OCI-LY1 (cell line): ENCODE measurements around the gene CFP.

Source experiments
- H2AFZ ChIP-seq: fragments of 200-600 bp; sonication (generic), shearing (Covaris generic); 2 replicates; pipeline ENCODE4 v1.6.0; 2014; ENCODE audit warnings: antibody characterized with exemption, mild to moderate bottlenecking, low read length
- H3F3A ChIP-seq: fragments of 200-600 bp; sonication (generic), shearing (Covaris generic); 2 replicates; pipeline ENCODE4 v1.6.0; 2014; ENCODE audit warnings: mild to moderate bottlenecking, antibody characterized with exemption, low read length, moderate library complexity; ENCODE audit not compliant: insufficient read depth
- H3K27ac ChIP-seq: fragments of 200-600 bp; sonication (generic); 2 replicates; pipeline ENCODE4 v1.5.1; 2014; ENCODE audit warnings: low read length, mixed run types, mild to moderate bottlenecking, low read depth; ENCODE audit not compliant: poor library complexity, severe bottlenecking
- H3K27me3 ChIP-seq: fragments of 200-600 bp; sonication (generic); 2 replicates; pipeline ENCODE4 v1.6.0; 2014; ENCODE audit warnings: antibody characterized with exemption, mild to moderate bottlenecking, low read length, moderate library complexity; ENCODE audit not compliant: insufficient read depth
- H3K36me3 ChIP-seq: fragments of 200-600 bp; sonication (generic); 2 replicates; pipeline ENCODE4 v1.6.1; 2014; ENCODE audit warnings: mild to moderate bottlenecking, antibody characterized with exemption, low read length, moderate library complexity, mixed read lengths; ENCODE audit not compliant: insufficient read depth
- H3K4me1 ChIP-seq: fragments of 200-600 bp; sonication (generic); 2 replicates; pipeline ENCODE4 v1.5.1; 2014; ENCODE audit warnings: mild to moderate bottlenecking, low read length, moderate library complexity; ENCODE audit not compliant: insufficient read depth, severe bottlenecking
- H3K4me2 ChIP-seq: fragments of 200-600 bp; sonication (generic), shearing (Covaris generic); 2 replicates; pipeline ENCODE4 v1.6.1; 2014; ENCODE audit warnings: low read length
- H3K4me3 ChIP-seq: fragments of 200-600 bp; sonication (generic); 2 replicates; pipeline ENCODE4 v1.5.1; 2014; ENCODE audit warnings: low read length, low read depth, mild to moderate bottlenecking, mixed read lengths; ENCODE audit not compliant: poor library complexity, severe bottlenecking
- H3K79me2 ChIP-seq: fragments of 200-600 bp; shearing (Covaris generic); 2 replicates; pipeline ENCODE4 v1.6.1; 2016; ENCODE audit warnings: mixed run types, low read length, mixed read lengths; ENCODE audit not compliant: insufficient read depth
- H3K9ac ChIP-seq: fragments of 200-600 bp; sonication (generic), shearing (Covaris generic); 2 replicates; pipeline ENCODE4 v1.6.1; 2014; ENCODE audit warnings: mild to moderate bottlenecking, low read length, mixed read lengths
- H3K9me2 ChIP-seq: fragments of 200-600 bp; sonication (generic), shearing (Covaris generic); 2 replicates; pipeline ENCODE4 v1.6.1; 2014; ENCODE audit warnings: low read depth, mild to moderate bottlenecking, low read length, mixed read lengths
- H3K9me3 ChIP-seq: fragments of 200-600 bp; shearing (Covaris generic); 2 replicates; pipeline ENCODE4 v1.6.1; 2014; ENCODE audit warnings: low read length, mixed read lengths
- H4K20me1 ChIP-seq: fragments of 200-600 bp; sonication (generic), shearing (Covaris generic); 2 replicates; pipeline ENCODE4 v1.6.0; 2016; ENCODE audit warnings: mild to moderate bottlenecking, low read length; ENCODE audit not compliant: insufficient read depth
- CTCF ChIP-seq: fragments of 200-600 bp; sonication (generic), shearing (Covaris generic); IDR thresholded peaks from 2 replicates; pipeline ENCODE4 v1.5.1; 2017; ENCODE audit warnings: mild to moderate bottlenecking, antibody characterized with exemption, low read length, moderate library complexity, mixed read lengths
- EZH2 ChIP-seq: fragments of 200-600 bp; sonication (generic), shearing (Covaris generic); IDR thresholded peaks from 2 replicates; pipeline ENCODE4 v1.8.0; 2017; ENCODE audit warnings: borderline replicate concordance, mixed run types, mild to moderate bottlenecking, antibody characterized with exemption, low read length, moderate library complexity, mixed read lengths

The CFP gene

GRCh38 chrX:47581731-47582647 lies 47.7 kb downstream of the CFP start, which contains the start of gene TIMP1:
TSS of gene TIMP1 (plus strand) at chrX:47582436. CDS start at chrX:47583416, 980 bp downstream.
- H2AFZ ChIP-seq: no peak within 1 kb of the TSS
- no peak within 1 kb of the TSS for H3K9ac ChIP-seq
- H3K79me2 ChIP-seq: no peaks in the 10 kb centered on the region
- H3K9me3 ChIP-seq: no peaks in the 10 kb centered on the region
- no peaks in the 10 kb centered on the region for H3K27me3 ChIP-seq
- H3K4me2 ChIP-seq: no peak within 1 kb of the TSS
- H3K36me3 ChIP-seq: no peaks in the 10 kb centered on the region
- no peak within 1 kb of the TSS for H3K27ac ChIP-seq
- H3K4me1 ChIP-seq: no peaks in the 10 kb centered on the region
- H3K4me3 ChIP-seq: no peak within 1 kb of the TSS
- no peaks in the 10 kb centered on the region for H3F3A ChIP-seq
- TF ChIP-seq CTCF (no peak), EZH2 (no peak)
- no peaks in the 10 kb centered on the region for H4K20me1 ChIP-seq
- no peaks in the 10 kb centered on the region for H3K9me2 ChIP-seq

- H3K27me3 ChIP-seq: no peaks in the 10 kb centered on the region
- no peak overlapping the region for H3K9ac ChIP-seq
- no peaks in the 10 kb centered on the region for H3K36me3 ChIP-seq
- H3K27ac ChIP-seq: no peak overlapping the region
- TF ChIP-seq EZH2: no peak
- no peaks in the 10 kb centered on the region for H3K4me1 ChIP-seq
- H3K4me3 ChIP-seq: no peak overlapping the region
- no peaks in the 10 kb centered on the region for H3K9me2 ChIP-seq
- H3K9me3 ChIP-seq: no peaks in the 10 kb centered on the region
- H2AFZ ChIP-seq: no peak overlapping the region
- no peak overlapping the region for H3K4me2 ChIP-seq
- H3F3A ChIP-seq: no peaks in the 10 kb centered on the region
- no peaks in the 10 kb centered on the region for H3K79me2 ChIP-seq
- H4K20me1 ChIP-seq: no peaks in the 10 kb centered on the region
Observed at GRCh38 chrX:47579537-47579936, 50.2 kb downstream of the CFP start.

GRCh38 chrX:47578692-47579091 lies 51.0 kb downstream of the CFP start:
- Histone ChIP-seq H4K20me1 (no peaks in the 10 kb centered on the region), H3K9ac (no peak overlapping the region), H3K9me3 (no peaks in the 10 kb centered on the region), H3K27ac (no peak overlapping the region), H3K9me2 (no peaks in the 10 kb centered on the region), H3K4me3 (no peak overlapping the region), H3K27me3 (no peaks in the 10 kb centered on the region), H3K79me2 (no peaks in the 10 kb centered on the region), H2AFZ (no peak overlapping the region), H3K4me2 (no peak overlapping the region), H3K4me1 (no peaks in the 10 kb centered on the region), H3K36me3 (no peaks in the 10 kb centered on the region), H3F3A (no peaks in the 10 kb centered on the region)
- TF ChIP-seq EZH2: no peak
- TF ChIP-seq CTCF: no peak
